Choroid plexus epithelial cell (primary cell): ENCODE data around the gene EPHA1.

Experiments used
- DNase-seq: peaks from one replicate; pipeline ENCODE4 v3.0.0-alpha.2; 2010; ENCODE audit warnings: low read depth
- H3K4me3 ChIP-seq: 2 replicates; pipeline ENCODE4 v1.5.1; 2011; ENCODE audit warnings: low read depth, mild to moderate bottlenecking, control low read depth, low read length, moderate library complexity
- TF ChIP-seq, protein P1 (sequence below): conservative IDR thresholded peaks from 2 replicates; pipeline ENCODE4 v1.5.1; 2011; ENCODE audit warnings: low read depth, mild to moderate bottlenecking, control low read depth, inconsistent platforms, low read length, moderate library complexity

EPHA1 gene

DNA sequence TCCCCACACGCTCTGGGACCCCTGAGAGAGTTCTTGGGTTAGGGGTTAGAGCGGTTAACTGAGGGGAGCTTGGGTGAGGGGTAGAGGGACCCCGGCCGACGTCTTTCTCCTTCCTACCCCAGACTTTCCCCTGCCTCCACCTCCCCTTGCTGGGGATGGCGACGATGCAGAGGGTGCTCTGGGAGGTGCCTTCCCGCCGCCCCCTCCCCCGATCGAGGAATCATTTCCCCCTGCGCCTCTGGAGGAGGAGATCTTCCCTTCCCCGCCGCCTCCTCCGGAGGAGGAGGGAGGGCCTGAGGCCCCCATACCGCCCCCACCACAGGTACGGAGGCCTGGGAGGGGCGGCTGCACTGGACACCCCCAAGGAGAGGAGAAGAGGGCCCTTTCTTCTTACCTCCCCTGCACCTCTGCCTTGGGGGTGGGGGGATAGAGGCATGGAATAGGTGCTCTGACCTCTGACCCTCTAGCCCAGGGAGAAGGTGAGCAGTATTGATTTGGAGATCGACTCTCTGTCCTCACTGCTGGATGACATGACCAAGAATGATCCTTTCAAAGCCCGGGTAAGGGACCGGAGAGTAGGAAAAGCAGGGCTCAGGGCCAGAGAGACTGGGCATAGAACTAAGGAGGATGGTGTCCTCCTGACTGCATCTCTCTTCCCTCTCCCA lies 26.4 kb downstream of the EPHA1 start:
- DNase-seq, result no peak
- peak overlapping the region; percentile 86 for H3K4me3 ChIP-seq
- TF ChIP-seq, protein P1, sequence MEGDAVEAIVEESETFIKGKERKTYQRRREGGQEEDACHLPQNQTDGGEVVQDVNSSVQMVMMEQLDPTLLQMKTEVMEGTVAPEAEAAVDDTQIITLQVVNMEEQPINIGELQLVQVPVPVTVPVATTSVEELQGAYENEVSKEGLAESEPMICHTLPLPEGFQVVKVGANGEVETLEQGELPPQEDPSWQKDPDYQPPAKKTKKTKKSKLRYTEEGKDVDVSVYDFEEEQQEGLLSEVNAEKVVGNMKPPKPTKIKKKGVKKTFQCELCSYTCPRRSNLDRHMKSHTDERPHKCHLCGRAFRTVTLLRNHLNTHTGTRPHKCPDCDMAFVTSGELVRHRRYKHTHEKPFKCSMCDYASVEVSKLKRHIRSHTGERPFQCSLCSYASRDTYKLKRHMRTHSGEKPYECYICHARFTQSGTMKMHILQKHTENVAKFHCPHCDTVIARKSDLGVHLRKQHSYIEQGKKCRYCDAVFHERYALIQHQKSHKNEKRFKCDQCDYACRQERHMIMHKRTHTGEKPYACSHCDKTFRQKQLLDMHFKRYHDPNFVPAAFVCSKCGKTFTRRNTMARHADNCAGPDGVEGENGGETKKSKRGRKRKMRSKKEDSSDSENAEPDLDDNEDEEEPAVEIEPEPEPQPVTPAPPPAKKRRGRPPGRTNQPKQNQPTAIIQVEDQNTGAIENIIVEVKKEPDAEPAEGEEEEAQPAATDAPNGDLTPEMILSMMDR, result no peak

DNA sequence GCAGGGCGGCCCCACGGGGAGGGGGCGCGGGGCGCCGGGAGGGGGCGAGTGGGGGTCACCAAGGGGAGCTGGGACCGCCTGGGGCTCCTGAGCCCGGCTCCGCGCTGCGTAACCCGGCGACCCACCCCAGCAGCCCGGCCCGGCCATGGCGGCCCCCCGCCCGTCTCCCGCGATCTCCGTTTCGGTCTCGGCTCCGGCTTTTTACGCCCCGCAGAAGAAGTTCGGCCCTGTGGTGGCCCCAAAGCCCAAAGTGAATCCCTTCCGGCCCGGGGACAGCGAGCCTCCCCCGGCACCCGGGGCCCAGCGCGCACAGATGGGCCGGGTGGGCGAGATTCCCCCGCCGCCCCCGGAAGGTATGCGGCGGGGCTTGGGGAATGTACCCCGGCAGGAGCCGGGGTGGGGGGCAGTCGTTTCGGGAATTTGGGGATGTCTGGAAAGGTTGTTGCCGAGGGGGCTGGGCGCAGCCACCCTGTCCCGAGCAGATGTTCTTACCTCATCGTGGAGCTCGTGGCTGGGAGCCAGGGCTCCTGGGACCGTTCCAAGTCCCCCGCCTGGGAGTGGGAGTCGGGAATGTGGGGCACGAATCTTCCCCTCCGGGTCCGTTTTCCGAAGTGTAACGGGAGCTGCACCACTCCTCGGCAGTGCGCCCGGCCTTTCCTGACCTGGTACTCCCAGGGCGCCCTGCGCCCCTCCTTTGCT lies 27.1 kb downstream of the EPHA1 start:
- peak; percentile 84 for DNase-seq
- TF ChIP-seq, protein P1, result no peak
- peak overlapping the region; percentile 86 for H3K4me3 ChIP-seq

DNA sequence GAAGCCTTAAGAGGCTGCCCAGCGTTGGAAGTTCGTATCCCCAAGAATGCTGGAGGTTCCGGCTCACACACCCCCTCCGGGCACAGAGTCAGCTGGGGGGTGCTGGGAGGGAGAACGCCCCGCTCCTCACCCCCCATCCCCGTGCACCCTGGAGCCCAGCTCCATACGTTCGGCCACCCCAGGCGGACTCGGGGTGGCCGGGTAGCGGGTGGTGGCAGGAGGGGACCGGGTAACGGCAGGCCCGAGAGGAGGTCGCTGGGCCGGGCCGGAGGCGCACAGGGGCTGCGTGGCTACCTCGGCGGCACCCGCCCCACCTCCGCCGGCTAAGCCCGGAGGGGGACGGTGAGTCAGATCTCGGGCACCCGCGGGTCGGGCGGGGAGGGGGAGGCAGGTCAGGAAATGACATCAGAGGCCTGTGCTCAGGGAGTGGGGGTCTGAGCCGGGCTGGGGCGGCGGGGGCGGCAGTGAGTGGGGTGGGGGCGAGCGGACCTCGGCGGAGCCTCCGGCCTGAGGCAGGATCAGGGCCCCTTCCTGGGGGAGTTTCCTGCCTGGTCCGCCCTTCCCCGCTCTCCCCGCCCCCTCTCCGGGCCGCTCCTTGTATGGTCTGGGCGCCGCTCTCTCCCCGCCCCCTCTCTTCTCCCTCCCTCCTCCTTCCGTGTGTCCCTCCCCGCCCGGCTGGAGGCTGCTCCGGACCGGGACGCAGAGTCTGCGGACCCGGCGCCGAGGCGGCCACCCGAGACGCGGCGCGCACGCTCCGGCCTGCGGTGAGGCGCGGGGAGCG lies 27.8 kb downstream of the EPHA1 start, which contains the start of gene ZYX:
Gene ZYX, plus strand, starts transcription at position 700 of the 781 bp plus-strand sequence. CDS start 227 bp downstream, outside the sequence.
- peak; percentile 98 for DNase-seq
- H3K4me3 ChIP-seq, result peak within 1 kb of the TSS; percentile 86
- TF ChIP-seq, protein P1, result no peak

DNA sequence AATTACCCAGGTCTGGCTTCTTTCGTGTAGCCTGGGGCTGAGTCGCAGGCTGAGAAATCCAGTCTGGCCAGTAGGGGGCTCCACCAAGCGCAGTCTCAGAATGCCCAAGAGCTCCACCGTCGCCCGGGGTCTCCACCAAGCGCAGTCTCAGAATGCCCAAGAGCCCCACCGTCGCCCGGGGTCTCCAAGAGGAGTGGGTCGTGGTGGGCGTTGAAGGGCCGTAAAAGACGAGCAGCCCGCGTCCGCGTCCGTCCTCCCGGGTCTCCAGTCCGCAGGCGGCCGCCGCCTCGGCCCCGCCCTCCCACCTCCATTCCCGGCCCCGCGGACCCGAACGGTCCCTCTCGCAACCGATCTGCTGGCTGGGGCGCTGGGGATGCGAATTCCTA lies 28.4 kb downstream of the EPHA1 start:
- peak overlapping the region; percentile 86 for H3K4me3 ChIP-seq
- DNase-seq, result peak; percentile 92
- TF ChIP-seq, protein P1, result peak; percentile 87

DNA sequence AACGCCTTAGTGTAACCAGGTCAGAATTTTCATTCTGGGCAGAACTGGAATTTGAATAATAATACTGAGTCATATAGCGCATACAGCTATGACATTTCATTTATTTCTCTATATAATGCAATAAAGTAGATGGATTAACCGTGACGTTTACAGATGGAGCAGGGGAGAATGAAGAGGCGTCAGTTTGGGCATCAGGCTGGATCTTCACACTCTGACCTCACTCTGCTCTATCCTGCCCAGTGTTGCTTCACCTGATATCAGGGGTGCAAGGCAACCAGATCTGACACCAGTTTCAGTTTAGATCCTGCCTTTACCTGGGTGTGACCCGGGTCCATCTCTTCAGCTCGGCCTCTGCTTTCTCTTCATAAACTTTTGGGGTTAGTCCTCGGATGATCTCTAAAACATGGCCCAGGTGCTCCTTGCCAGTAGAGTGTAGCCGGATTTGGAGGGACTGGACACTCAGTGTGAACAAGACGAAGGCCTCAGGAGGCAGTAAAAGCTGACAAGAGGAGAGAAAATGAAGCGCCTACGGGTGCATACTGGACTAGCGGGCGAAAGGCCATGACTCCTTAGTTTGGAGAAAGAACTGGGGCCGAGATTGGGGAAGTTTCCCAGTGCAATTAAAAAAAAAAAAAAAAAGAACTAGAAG lies 28.9 kb downstream of the EPHA1 start:
- peak overlapping the region; percentile 86 for H3K4me3 ChIP-seq
- TF ChIP-seq, protein P1, result no peak
- no peak for DNase-seq

DNA sequence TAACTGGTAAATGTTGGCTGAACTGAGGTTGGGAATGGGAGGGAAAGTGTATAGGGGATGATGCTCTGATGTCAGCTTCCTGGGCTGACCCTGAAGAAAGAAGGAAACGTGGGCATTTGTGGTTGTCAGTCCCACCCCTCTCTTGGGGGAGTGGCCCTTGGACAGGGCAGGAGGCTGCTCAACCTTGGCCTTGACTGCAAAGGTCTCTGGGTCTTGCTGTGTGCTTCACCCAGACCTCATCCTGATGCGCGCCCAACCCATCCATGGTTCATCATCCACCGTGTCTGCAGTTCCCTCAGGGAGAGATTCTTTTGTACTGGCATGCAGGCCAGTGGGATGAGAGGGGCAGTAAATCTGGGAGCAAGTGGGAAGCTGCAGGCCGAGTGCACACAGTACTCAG lies 32.3 kb downstream of the EPHA1 start:
- no peak for DNase-seq
- H3K4me3 ChIP-seq, result no peak overlapping the region
- TF ChIP-seq, protein P1, result no peak
